HT-29 (cell line): ENCODE results near the gene COL16A1. TPM values are rescaled to one million over a fixed set of nuclear protein-coding genes. Genes with fewer than 3 reads are reported as not detected.

Source experiments
- DNase-seq: peaks from one replicate; pipeline ENCODE4 v3.0.0-alpha.2; 2015; ENCODE audit warnings: low spot score
- total RNA-seq: library from RNA; depleted of rRNA; stranded (reverse); fragments of >200 nt; shearing (Covaris generic); gene quantifications from 2 replicates; pipeline ENCODE4 v1.2.3, GENCODE V29; 2014

COL16A1 gene
- total RNA-seq, 1 experiment from 2014 or later, result 37.5 TPM

- DNase-seq, result no peak
These were observed 29.8 kb upstream of the COL16A1 start for GRCh38 chr1:31733389-31734219.

DNA sequence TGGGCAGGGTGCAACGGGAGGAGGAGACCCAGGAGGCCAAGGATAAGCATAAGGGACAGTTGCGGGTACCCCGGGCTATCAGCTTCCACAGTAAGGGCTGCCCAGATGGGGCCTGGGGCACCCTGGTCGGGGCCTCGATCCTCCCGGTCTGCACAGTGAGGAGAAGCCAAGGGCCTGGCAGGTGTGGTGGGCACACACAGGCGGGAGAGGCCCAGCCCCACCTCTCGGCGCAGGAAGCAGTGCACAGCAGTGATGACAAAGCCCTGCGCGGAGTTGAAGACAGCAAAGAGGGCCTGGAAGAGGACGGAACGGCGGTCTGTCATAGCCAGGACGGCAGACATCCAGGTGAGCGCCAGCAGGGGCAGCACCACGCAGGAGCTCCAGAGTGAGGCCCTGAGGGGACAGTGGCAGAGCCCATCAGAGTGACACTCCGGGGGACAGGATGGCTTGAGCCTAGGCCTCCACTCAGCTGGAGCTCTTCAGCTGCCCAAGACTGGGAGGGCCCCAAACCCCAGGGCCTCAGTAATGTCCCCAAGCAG is 29.0 kb upstream of the COL16A1 start:
- no peak for DNase-seq

DNA sequence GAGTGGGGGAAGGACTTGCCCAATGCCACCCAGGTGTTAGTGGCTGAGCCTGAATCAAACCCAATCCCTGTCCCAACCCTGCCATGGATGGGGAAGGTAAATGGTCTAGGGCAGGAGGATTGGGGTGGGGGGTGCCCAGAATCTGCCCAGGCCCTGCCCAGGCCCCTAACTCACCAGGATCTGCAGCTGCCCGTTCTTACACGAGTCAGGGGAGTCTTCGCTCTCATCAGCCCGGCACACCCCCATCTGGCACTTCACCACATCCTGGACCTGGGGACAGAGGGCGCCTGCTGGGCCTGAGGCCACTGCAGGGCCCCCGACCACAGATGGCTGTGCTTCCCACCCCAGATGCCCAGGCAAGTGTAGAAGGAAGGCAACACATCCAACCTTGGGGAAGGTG is 28.5 kb upstream of the COL16A1 start:
- no peak for DNase-seq

- no peak for DNase-seq
These were observed 27.3 kb upstream of the COL16A1 start for GRCh38 chr1:31731049-31731565.

- DNase-seq, result no peak
These were observed 26.7 kb upstream of the COL16A1 start for GRCh38 chr1:31730336-31731048.

- no peak for DNase-seq
These were observed 24.0 kb upstream of the COL16A1 start for GRCh38 chr1:31727849-31728248.

- no peak for DNase-seq
These were observed 23.4 kb upstream of the COL16A1 start for GRCh38 chr1:31727195-31727594.

GRCh38 chr1:31726715-31727114 is 22.9 kb upstream of the COL16A1 start:
- DNase-seq, result no peak

DNA sequence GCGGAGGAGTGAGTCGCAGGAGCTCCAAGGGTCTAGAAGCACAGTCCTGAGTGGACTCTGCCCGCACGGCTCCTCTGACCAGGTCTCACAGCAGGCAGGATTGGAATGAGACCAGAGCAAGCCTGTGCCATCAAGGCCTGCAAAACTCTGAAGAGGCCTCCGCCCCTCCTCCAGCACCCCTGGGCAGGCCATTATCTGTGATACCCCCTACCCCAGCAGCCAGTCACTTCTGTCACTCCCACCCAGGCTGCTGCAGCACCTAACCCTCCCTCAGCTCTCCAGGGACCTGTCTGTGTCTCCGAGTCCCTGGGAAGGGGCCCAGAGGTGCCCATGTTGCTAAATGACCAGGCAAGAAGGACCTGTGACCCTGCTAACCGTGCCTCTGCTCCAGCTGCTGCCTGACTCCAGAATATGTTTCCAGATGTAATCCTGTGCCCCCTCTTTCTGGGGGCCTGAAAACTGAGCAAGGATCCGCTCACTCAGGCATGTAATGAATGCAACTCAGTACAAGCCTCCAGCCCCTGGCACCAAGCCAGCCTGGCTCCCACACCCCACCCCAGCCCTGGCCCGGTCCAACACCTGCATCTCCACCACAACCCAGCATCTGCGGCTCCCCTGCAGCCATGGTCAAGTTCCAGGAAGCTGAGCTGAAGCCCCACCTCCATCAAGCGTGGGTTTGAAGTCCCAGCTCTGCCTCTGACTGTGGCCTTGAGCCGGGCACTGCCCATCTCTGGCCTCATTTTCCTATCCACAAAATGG is 22.1 kb upstream of the COL16A1 start:
- DNase-seq, result no peak

- no peak for DNase-seq
These were observed 21.3 kb upstream of the COL16A1 start for GRCh38 chr1:31725134-31725533.

GRCh38 chr1:31723828-31724359 is 20.1 kb upstream of the COL16A1 start:
- DNase-seq, result peak; percentile 81

DNA sequence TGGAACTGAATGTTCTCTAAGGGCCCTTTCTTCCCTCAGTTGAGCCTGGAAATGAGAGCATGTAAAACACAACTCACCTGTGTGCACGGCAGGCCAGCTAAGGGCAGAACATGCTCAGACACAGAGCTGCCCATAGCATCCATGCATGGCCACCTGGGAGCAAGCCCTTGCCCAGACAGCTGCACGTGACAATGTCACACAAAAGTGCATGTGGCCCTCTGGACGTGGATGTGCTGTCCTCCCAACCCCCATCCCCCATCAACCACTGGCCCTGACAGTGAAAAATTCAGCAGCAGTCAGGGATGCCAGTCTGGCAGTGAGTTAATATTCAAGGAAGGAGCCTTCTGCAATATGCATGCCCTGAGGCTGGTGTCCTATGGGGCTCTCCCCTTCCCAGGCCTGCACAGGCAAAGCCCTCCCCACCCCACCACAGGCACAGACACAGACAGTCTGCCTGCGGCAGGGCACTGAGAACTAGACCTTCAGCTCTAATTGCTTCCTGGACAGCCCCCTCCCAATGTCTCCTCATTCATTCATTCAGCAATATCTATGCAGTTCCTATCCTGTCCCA is 14.6 kb upstream of the COL16A1 start:
- no peak for DNase-seq

DNA sequence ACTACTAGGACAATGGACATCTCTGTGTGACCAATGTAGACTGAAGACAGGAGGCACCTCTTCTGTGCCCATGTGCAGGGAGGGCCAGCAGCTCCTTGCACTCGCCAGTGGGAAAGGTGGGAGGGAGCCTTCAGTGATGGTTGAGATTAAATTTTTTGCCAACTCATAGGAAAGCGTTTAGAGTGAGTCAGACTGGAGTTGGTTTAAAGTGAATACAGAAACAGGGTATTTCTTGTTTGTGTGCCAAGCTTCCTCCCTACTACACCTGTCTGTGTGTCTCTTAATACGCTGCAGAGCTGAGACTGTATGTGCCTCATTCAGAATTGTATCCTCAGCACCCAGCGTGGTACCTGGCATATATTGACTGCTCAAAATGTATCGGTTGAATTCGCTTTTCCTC is 13.5 kb upstream of the COL16A1 start:
- DNase-seq, result no peak

GRCh38 chr1:31715873-31716220 is 12.0 kb upstream of the COL16A1 start:
- no peak for DNase-seq

DNA sequence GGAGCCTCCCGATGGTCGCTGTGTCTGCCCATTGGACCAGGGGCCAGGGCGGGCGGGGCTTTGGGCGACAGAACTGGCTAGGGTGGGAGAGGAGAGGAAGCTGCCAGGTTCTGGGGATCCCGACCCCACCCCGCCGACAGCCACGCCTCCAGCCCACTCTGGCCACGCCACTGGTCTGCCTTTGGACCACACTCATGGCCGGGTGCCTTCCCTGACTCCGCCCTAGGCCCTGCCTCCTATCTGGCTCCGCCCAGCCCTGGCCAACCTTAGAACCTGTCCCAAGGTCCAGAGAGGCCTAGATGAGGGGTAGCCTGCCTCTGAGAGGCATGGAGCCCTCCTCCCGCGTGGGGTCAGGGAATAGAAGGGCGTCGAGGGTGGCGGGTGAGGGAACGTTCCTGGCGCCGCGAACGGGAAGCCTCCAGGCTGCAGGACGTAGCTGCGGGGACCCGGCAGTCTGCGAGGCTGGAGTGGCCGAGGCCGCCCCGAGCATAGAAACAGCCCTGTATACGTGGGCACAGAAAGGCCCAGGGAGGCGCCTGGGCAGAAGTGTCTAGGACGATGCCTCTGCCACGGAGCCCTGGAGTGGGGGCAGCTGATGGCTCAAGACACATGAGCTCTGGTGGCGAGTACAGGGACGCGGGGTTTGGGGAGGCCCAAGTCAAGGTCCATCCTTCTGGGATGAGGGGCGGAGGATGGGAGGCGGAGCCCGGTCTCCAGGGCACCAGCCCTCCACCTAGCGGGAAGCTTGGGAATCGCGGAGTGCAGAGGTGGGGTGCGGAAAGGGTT is 11.5 kb upstream of the COL16A1 start:
- peak; percentile 87 for DNase-seq

GRCh38 chr1:31714442-31715086 is 10.7 kb upstream of the COL16A1 start:
- DNase-seq, result peak; percentile 59

DNA sequence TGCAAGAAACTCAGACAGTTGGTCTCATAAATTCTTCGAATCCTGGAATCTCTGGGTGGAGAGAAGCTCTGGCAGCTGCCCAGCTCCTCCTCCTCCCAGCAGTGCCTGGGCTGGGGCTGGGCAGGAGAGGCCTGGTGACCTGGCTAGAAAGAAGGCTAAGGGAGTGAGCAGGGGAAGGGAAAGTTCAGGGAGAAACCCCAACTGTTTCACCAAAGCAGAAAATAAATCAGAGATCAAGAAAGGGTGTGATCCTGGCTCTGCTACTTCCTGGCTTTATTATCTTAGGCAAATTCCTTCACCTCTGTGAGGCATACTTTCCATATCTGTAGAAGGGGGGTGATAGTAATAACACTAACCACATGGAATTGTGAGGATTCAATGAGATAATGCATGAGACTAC is 8.8 kb upstream of the COL16A1 start:
- peak; percentile 84 for DNase-seq

DNA sequence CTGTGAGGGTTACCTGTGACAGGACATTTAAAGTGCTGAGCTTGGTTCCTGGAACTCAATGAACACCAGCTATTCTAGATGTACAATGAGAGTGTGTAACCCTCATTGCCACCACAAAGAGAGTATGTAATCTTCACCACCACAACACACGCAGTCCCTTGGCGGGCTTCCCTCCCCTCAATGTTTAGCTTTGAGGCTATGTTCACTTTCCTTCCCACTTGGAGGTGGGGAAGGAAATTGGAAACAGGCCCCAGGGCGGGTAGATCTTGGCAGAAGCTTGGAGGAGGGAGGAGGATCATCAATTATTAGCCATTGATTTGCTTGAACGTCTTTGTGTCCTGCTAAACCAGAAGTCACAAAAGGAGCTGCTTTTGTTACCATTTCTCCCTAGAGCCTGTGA is 8.3 kb upstream of the COL16A1 start:
- peak; percentile 24 for DNase-seq

DNA sequence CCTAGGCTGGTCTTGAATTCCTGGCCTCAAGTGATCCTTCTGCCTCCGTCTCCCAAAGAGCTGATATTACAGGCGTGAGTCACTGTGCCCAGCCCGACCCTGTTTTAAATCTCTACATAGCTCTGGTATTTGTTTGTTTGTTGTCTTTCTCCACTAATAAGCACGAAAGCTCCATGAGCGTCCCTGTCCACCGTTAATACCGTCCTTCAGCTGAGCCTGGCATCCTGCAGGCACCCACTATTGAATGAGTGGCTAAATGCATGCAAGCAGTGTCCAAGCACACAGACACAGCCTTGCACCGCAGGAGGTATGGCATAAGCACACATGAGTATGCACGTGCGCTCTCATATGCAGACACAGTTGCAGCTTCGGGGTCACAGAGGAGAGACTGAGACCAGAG is 4.5 kb upstream of the COL16A1 start:
- no peak for DNase-seq

- peak; percentile 44 for DNase-seq
These were observed 3.9 kb upstream of the COL16A1 start for GRCh38 chr1:31707711-31708110.
